NCI-H345 treated with DMSO at 0.1 percent for 48 hours (cell line): Measurements from ENCODE around the gene LAMC3.
"Not testable (repeated sequence)": the region's sequence is repeated elsewhere in the genome, so short reads cannot be mapped to it uniquely, and the experiment has no call there.

ENCODE experiments used
- DNase-seq: peaks from one replicate; lab custom pipeline; 2025; ENCODE audit not compliant: unreplicated experiment; lab: John Stamatoyannopoulos, UW

LAMC3 gene

GRCh38 chr9:131115360-131115742, 106.4 kb downstream of the LAMC3 start:
- DNase-seq, result not testable (repeated sequence)

- DNase-seq, result no peak
Observed at GRCh38 chr9:131116281-131117120, 107.5 kb downstream of the LAMC3 start.

- no peak for DNase-seq
Observed at GRCh38 chr9:131117121-131117761, 108.3 kb downstream of the LAMC3 start.

DNA sequence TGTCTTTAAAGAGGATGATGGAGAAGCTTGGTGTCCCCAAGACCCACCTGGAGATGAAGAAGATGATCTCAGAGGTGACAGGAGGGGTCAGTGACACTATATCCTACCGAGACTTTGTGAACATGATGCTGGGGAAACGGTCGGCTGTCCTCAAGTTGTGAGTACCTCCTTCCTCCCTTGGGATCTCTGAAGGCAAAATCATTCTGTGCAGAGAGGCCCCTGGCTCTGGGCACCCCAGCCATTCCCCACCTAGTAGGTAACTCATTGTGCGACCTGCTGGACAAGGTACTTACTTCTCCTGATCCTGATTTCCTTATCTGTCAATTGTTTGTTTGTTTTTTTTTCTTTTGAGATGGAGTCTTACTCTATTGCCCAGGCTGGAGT, 108.8 kb downstream of the LAMC3 start:
- DNase-seq, result no peak

GRCh38 chr9:131119600-131119999, 110.6 kb downstream of the LAMC3 start:
- DNase-seq, result no peak

DNA sequence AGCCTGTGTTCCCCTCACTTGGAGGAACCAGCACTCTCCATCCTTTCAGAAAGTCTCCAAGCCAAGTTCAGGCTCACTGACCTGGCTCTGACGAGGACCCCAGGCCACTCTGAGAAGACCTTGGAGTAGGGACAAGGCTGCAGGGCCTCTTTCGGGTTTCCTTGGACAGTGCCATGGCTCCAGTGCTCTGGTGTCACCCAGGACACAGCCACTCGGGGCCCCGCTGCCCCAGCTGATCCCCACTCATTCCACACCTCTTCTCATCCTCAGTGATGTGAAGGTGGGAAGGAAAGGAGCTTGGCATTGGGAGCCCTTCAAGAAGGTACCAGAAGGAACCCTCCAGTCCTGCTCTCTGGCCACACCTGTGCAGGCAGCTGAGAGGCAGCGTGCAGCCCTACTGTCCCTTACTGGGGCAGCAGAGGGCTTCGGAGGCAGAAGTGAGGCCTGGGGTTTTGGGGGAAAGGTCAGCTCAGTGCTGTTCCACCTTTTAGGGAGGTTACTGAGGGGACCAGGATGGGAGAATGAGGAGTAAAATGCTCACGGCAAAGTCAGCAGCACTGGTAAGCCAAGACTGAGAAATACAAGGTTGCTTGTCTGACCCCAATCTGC, 111.8 kb downstream of the LAMC3 start:
- DNase-seq, result no peak

- DNase-seq, result no peak
Observed at GRCh38 chr9:131121346-131121745, 112.4 kb downstream of the LAMC3 start.

GRCh38 chr9:131122158-131122557, 113.2 kb downstream of the LAMC3 start:
- no peak for DNase-seq

DNA sequence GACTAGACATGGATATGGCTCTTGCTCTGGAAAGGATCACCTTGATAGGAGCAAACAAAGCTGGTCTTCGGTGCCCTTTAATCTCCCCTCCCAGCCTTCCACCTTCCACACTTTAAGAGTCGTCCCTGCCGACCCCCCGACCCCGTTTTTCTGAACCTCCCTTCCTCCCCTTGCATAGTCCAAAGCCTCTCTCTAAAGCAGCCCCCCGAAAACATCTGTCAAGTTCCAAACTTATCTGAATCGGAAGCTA, 116.0 kb downstream of the LAMC3 start:
- no peak for DNase-seq

GRCh38 chr9:131125288-131126058, 116.5 kb downstream of the LAMC3 start, which contains the start of gene NUP214:
Gene NUP214, plus strand, starts transcription at chr9:131125586. Its CDS starts 119 bp downstream, at chr9:131125705.
- peak; percentile 97 for DNase-seq

DNA sequence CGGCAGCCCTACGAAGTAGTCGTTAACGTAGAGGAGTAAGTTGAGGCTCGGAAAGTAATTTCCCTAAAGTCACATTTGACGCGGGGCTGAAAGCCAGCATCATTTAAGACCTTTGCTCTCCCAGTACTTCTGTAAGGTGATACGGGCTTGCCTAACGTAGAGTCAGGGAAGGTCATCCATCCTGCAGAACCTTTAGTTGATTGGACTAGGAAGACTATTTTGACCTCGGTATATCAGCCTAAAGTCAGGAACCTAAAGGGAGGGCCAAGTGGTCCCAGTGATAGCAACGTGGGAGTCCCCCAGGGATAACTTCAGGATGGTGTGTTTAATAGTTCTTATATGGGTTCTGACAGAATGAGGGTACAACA, 117.1 kb downstream of the LAMC3 start:
- DNase-seq, result no peak

DNA sequence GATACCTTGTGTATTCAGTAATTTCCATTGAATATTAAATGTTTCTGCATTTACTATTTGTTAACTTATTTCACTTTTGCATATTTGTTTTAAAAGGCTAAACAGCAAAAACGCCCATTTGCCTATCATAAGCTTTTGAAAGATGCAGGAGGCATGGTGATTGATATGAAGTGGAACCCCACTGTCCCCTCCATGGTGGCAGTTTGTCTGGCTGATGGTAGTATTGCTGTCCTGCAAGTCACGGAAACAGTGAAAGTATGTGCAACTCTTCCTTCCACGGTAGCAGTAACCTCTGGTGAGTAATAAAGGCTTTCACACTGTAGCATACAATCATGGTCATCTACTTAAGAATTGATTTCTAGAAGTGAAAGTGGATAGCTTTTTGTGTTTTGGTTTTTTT, 120.2 kb downstream of the LAMC3 start:
- DNase-seq, result no peak

DNA sequence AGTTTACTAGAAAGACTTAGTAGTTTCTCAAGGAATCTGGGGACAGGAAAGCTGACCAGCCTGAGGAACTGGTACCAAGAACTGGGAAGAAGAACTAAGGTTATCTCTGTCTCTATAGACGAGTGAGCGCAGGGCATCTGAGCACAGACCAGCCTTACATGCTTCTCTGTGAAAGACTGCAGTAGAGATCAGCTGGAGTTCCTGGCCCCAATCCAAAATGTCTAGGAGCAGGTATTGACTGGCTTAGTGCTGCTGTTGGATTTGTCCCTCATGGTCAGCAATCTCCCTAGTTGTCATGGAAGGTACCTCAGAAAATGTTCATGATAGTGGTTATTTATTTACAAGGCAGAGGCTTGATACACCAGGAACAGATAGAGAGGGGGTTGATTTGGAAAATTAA, 129.7 kb downstream of the LAMC3 start:
- DNase-seq, result no peak

DNA sequence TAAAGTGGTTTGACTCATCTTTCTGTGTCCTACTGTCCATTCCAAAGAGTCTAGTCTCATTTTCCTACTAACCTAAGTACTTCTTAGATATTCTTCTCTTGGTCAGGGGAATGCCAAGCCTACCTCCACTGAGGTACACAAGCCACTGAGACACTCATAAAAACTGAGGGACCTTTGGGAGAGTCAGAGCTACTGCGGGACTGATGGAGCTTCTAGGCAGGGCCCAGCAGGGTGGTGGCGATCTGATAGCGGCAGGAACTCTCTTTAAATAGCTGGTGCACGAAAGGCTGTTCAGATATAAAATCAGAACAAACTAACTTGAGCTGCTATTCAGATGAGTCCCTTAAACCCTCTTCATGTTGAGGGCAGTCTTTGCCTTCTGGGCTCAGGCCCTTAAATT, 131.1 kb downstream of the LAMC3 start:
- no peak for DNase-seq

- no peak for DNase-seq
Observed at GRCh38 chr9:131140550-131140949, 131.6 kb downstream of the LAMC3 start.

GRCh38 chr9:131142160-131142559, 133.2 kb downstream of the LAMC3 start:
- DNase-seq, result no peak
